Measurements from ENCODE around the gene AEN. TPM values are rescaled to one million over a fixed set of nuclear protein-coding genes. Genes with fewer than 3 reads are reported as not detected.

The AEN gene
- total RNA-seq, 1 donor from 2014 or later = 41.9 TPM

GRCh38 chr15:88635318-88635717 lies 14.2 kb downstream of the AEN start:
- peak; percentile 9 for ATAC-seq (ENCODE audit: low read depth)
- no peaks in the 10 kb centered on the region for H3K27me3 Mint-ChIP-seq
- no peak for TF ChIP-seq CTCF (IDR thresholded peaks at IDR 0.05)
- no peak for DNase-seq
- intact Hi-C loops (cut with micrococcal nuclease) = no loop called here
- H3K36me3 Mint-ChIP-seq (ENCODE audit: low read depth) = peaks cover 53% of the 10 kb centered on the region
- ChIA-PET CTCF (interaction anchor here (1.4 to 2.5 kb wide), 3 partner anchors 10 to 28 kb away, joined by 4 to 14 read pairs (median 6); no protein-coding TSS in a partner anchor), POLR2A (interaction anchor here (1.0 to 2.5 kb wide), 4 partner anchors 11 to 168 kb away, joined by 4 to 11 read pairs (median 9); partner anchors contain the start of genes AEN, MRPL46 and MRPS11)
- H3K27ac Mint-ChIP-seq = peak overlapping the region; percentile 97
- H3K9me3 Mint-ChIP-seq = no peaks in the 10 kb centered on the region
- H3K4me3 Mint-ChIP-seq = peak overlapping the region; percentile 48
- H3K4me1 Mint-ChIP-seq = peaks cover 94% of the 10 kb centered on the region

GRCh38 chr15:88636050-88636449 lies 14.9 kb downstream of the AEN start:
- intact Hi-C loops (cut with micrococcal nuclease) = no loop called here
- peak overlapping the region; percentile 39 for H3K4me3 Mint-ChIP-seq
- no peaks in the 10 kb centered on the region for H3K9me3 Mint-ChIP-seq
- DNase-seq (no peak), ATAC-seq (ENCODE audit: low read depth) (no peak)
- H3K27ac Mint-ChIP-seq = peak overlapping the region; percentile 97
- POLR2A ChIA-PET = interaction anchor here (1.2 to 2.5 kb wide), 3 partner anchors 12 to 168 kb away, joined by 4 to 9 read pairs (median 9); partner anchors contain the start of genes MRPL46 and MRPS11
- peaks cover 48% of the 10 kb centered on the region for H3K36me3 Mint-ChIP-seq (ENCODE audit: low read depth)
- no peak for TF ChIP-seq CTCF (IDR thresholded peaks at IDR 0.05)
- peaks cover 94% of the 10 kb centered on the region for H3K4me1 Mint-ChIP-seq
- H3K27me3 Mint-ChIP-seq = no peaks in the 10 kb centered on the region
- CTCF ChIA-PET = interaction anchor here (1.0 to 1.5 kb wide), 3 partner anchors 11 to 28 kb away, joined by 3 to 6 read pairs (median 4); no protein-coding TSS in a partner anchor

GRCh38 chr15:88636654-88637053 lies 15.5 kb downstream of the AEN start:
- Mint-ChIP-seq H3K9me3 (no peaks in the 10 kb centered on the region), H3K4me3 (peak overlapping the region; percentile 39), H3K36me3 (ENCODE audit: low read depth) (peaks cover 44% of the 10 kb centered on the region), H3K4me1 (peaks cover 95% of the 10 kb centered on the region), H3K27ac (peak overlapping the region; percentile 97), H3K27me3 (no peaks in the 10 kb centered on the region)
- ATAC-seq (ENCODE audit: low read depth) = no peak
- no peak for TF ChIP-seq CTCF (IDR thresholded peaks at IDR 0.05)
- no peak for DNase-seq
- POLR2A ChIA-PET = interaction anchor here (1.2 kb wide), 1 partner anchor 13 kb away, joined by 4 read pairs; no protein-coding TSS in a partner anchor
- intact Hi-C loops (cut with micrococcal nuclease) = no loop called here
- CTCF ChIA-PET = interaction anchor here (1.0 to 1.5 kb wide), 3 partner anchors 12 to 27 kb away, joined by 3 to 6 read pairs (median 4); no protein-coding TSS in a partner anchor

GRCh38 chr15:88637436-88637835 lies 16.3 kb downstream of the AEN start:
- ATAC-seq (ENCODE audit: low read depth) (no peak), DNase-seq (no peak)
- ChIA-PET POLR2A (no interaction called here), CTCF (no interaction called here)
- Mint-ChIP-seq H3K4me1 (peaks cover 95% of the 10 kb centered on the region), H3K27me3 (no peaks in the 10 kb centered on the region), H3K27ac (peak overlapping the region; percentile 97), H3K4me3 (peak overlapping the region; percentile 91), H3K36me3 (ENCODE audit: low read depth) (peaks cover 40% of the 10 kb centered on the region), H3K9me3 (no peaks in the 10 kb centered on the region)
- no peak for TF ChIP-seq CTCF (IDR thresholded peaks at IDR 0.05)
- intact Hi-C loops (cut with micrococcal nuclease) = no loop called here

DNA sequence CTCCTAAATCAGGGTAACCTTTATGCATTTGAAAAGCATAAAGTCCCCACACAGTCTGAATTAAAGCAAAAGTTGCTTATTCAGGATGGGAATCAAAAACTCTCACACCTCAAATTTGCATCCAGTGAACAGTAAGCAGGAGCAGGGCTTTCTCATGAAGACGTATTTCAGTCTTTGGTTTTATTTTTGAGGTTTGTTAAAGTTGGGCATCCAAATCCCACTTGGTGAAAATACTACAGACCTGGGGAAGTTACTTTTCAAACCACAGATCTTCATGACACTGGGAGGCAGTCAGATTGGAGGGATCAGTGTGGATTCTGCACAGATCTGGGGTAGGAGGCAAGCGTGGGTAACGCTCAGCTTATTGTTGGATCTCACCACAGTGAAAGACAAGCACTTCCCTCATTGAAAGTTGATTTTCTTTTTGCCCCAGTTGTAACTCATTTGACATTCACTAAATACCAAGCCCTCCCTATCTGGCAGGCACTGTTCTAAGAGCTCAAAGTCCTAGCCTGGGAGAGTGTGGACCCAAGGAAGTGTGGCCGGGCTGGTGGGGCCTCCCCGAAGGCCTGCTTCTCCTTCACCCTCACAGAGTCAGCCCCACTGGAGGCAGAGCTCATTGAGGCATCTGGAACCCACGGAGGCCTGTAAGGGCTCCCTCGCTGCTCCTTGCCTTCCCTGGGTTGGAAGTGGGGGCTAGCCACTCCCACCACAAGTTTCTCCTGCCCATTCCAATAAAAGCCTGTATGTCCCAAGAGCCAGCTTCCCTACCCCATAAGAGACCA lies 16.9 kb downstream of the AEN start:
- TF ChIP-seq CTCF (IDR thresholded peaks at IDR 0.05) = no peak
- intact Hi-C loops (cut with micrococcal nuclease) = loop anchor here (1.0 kb wide), 6 partner anchors 11 to 450 kb away; partner anchors contain the start of genes ABHD2, AEN, DET1 and MRPL46
- Mint-ChIP-seq H3K4me3 (peak overlapping the region; percentile 91), H3K36me3 (ENCODE audit: low read depth) (peaks cover 39% of the 10 kb centered on the region), H3K27me3 (no peaks in the 10 kb centered on the region), H3K9me3 (no peaks in the 10 kb centered on the region), H3K4me1 (peaks cover 93% of the 10 kb centered on the region), H3K27ac (peak overlapping the region; percentile 97)
- ChIA-PET POLR2A (interaction anchor here (0.6 to 1.6 kb wide), 8 partner anchors 9 to 450 kb away, joined by 3 to 19 read pairs (median 8); partner anchors contain the start of genes ABHD2, AEN, MRPL46 and MRPS11), CTCF (interaction anchor here (1.0 to 1.8 kb wide), 5 partner anchors 9 to 196 kb away, joined by 3 to 7 read pairs (median 6); no protein-coding TSS in a partner anchor)
- ATAC-seq (ENCODE audit: low read depth) (no peak), DNase-seq (no peak)

Measured in activated B cell treated with CpG ODN at 0.5 μM for 24 hours (primary cell).